ENCODE measurements around the gene DDR2. TPM values are rescaled to one million over a fixed set of nuclear protein-coding genes. Genes with fewer than 3 reads are reported as not detected.

Gene DDR2
- total RNA-seq, 2 experiments from 2014 or later, result 0.22 to 0.42 TPM

DNA sequence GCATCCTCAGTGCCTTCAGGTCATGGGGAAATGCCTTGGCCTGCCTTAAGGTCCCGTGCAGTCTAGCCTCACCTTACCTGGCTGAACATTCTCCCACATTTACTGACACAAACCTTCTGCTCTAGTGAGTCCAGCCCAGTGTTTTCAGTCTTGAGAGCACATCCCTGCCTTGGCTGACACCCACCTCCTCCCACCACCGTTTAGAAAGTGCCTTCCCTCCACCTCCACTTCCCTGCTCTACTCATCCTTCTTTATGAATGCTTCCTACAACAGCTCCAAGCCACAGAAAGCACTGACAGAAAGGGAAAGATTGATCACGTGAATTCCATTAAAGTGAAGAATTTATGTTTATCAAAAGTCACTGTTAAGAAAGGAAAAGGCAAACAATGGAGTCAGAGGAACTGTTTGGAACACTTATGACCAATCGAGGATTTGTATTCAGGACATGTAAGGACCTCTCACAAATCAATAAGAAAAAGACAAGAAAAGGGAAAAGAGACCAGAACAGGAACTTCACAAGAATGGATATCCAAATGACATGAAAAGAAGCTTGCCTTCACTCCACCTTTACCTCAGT lies 59.8 kb downstream of the DDR2 start:
- ChIA-PET CTCF (no interaction called here), POLR2A (no interaction called here)
- Histone ChIP-seq H3K27ac (ENCODE audit: low read depth in 1 of 2, low read length in 2 of 2) (no peak overlapping the region), H3K36me3 (ENCODE audit: insufficient read depth, low read length) (no peaks in the 10 kb centered on the region), H3K9me3 (ENCODE audit: control insufficient read depth in 1 of 2, insufficient read depth in 1 of 2, low read length in 2 of 2) (peaks cover 0 to 3% of the 10 kb centered on the region in 2 experiments), H3K4me1 (ENCODE audit: insufficient read depth, low read length) (no peaks in the 10 kb centered on the region), H3K4me3 (ENCODE audit: low read length) (no peak overlapping the region), H3K27me3 (ENCODE audit: control insufficient read depth in 1 of 2, insufficient read depth in 2 of 2, low read length in 2 of 2) (no peaks in the 10 kb centered on the region)
- ATAC-seq (ENCODE audit: poor library complexity), result no peak
- peaks cover 13% of the 10 kb centered on the region for H3K27me3 Mint-ChIP-seq
- DNase-seq, result no peak
- intact Hi-C loops (cut with DNase I, micrococcal nuclease), result no loop called here
- TF ChIP-seq CTCF (IDR thresholded peaks at IDR 0.05), result no peak
- no peaks in the 10 kb centered on the region for H3K36me3 Mint-ChIP-seq (ENCODE audit: low read depth)
- no peaks in the 10 kb centered on the region for H3K9me3 Mint-ChIP-seq
- H3K27ac Mint-ChIP-seq, result no peak overlapping the region
- H3K4me1 Mint-ChIP-seq (ENCODE audit: low read depth), result no peaks in the 10 kb centered on the region
- H3K4me3 Mint-ChIP-seq, result no peak overlapping the region

- no peak for TF ChIP-seq CTCF (IDR thresholded peaks at IDR 0.05)
- CTCF ChIA-PET, result no interaction called here
- no peak overlapping the region for H3K4me3 Mint-ChIP-seq
- peaks cover 8% of the 10 kb centered on the region for H3K27me3 Mint-ChIP-seq
- Histone ChIP-seq H3K36me3 (ENCODE audit: insufficient read depth, low read length) (no peaks in the 10 kb centered on the region), H3K4me1 (ENCODE audit: insufficient read depth, low read length) (no peaks in the 10 kb centered on the region), H3K27me3 (ENCODE audit: control insufficient read depth in 1 of 2, insufficient read depth in 2 of 2, low read length in 2 of 2) (no peaks in the 10 kb centered on the region), H3K4me3 (ENCODE audit: low read length) (no peak overlapping the region), H3K27ac (ENCODE audit: low read depth in 1 of 2, low read length in 2 of 2) (no peak overlapping the region), H3K9me3 (ENCODE audit: control insufficient read depth in 1 of 2, insufficient read depth in 1 of 2, low read length in 2 of 2) (peaks cover 0 to 3% of the 10 kb centered on the region in 2 experiments)
- ATAC-seq (ENCODE audit: poor library complexity) (no peak), DNase-seq (no peak)
- no peaks in the 10 kb centered on the region for H3K9me3 Mint-ChIP-seq
- H3K36me3 Mint-ChIP-seq (ENCODE audit: low read depth), result no peaks in the 10 kb centered on the region
- POLR2A ChIA-PET, result no interaction called here
- intact Hi-C loops (cut with DNase I, micrococcal nuclease), result no loop called here
- no peak overlapping the region for H3K27ac Mint-ChIP-seq
- H3K4me1 Mint-ChIP-seq (ENCODE audit: low read depth), result no peaks in the 10 kb centered on the region
Observed at GRCh38 chr1:162694911-162695310, 62.6 kb downstream of the DDR2 start.

DNA sequence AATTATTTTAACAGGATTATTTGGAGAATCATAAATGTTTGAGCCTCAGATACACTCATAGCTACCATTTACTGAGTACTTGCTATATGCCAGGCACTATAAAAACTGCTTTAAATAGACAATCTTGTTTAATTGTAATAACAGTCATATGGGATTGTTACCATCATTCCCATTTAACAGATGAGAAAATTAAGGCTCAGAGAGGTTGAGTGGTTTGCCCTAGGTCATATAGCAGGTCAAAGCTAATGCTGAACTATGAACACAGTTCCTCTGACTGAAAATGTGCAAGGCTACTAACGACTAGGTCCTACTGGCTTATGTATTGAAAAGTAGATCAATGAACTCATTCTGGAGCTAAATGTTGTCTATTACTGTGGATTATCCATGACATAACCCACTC lies 63.4 kb downstream of the DDR2 start:
- CTCF ChIA-PET, result no interaction called here
- POLR2A ChIA-PET, result no interaction called here
- Histone ChIP-seq H3K4me1 (ENCODE audit: insufficient read depth, low read length) (no peaks in the 10 kb centered on the region), H3K27me3 (ENCODE audit: control insufficient read depth in 1 of 2, insufficient read depth in 2 of 2, low read length in 2 of 2) (no peaks in the 10 kb centered on the region), H3K36me3 (ENCODE audit: insufficient read depth, low read length) (no peaks in the 10 kb centered on the region), H3K9me3 (ENCODE audit: control insufficient read depth in 1 of 2, insufficient read depth in 1 of 2, low read length in 2 of 2) (peaks cover 0 to 3% of the 10 kb centered on the region in 2 experiments), H3K27ac (ENCODE audit: low read depth in 1 of 2, low read length in 2 of 2) (no peak overlapping the region), H3K4me3 (ENCODE audit: low read length) (no peak overlapping the region)
- no peak overlapping the region for H3K4me3 Mint-ChIP-seq
- no peaks in the 10 kb centered on the region for H3K9me3 Mint-ChIP-seq
- no peak for TF ChIP-seq CTCF (IDR thresholded peaks at IDR 0.05)
- DNase-seq, result no peak
- no peak for ATAC-seq (ENCODE audit: poor library complexity)
- intact Hi-C loops (cut with DNase I, micrococcal nuclease), result no loop called here
- no peaks in the 10 kb centered on the region for H3K36me3 Mint-ChIP-seq (ENCODE audit: low read depth)
- H3K27me3 Mint-ChIP-seq, result peaks cover 8% of the 10 kb centered on the region
- H3K27ac Mint-ChIP-seq, result no peak overlapping the region
- H3K4me1 Mint-ChIP-seq (ENCODE audit: low read depth), result no peaks in the 10 kb centered on the region

All from CD4-positive, alpha-beta T cell (primary cell).